ENCODE data around the gene TPSB2.

Gene TPSB2

GRCh38 chr16:1220098-1220728, 9.8 kb downstream of the TPSB2 start:
- Histone ChIP-seq H3K27ac (ENCODE audit: low read depth, low read length) (no peak overlapping the region), H3K36me3 (ENCODE audit: control insufficient read depth in 5 of 5, insufficient read depth in 5 of 5, low read length in 5 of 5) (no peaks in the 10 kb centered on the region)

DNA sequence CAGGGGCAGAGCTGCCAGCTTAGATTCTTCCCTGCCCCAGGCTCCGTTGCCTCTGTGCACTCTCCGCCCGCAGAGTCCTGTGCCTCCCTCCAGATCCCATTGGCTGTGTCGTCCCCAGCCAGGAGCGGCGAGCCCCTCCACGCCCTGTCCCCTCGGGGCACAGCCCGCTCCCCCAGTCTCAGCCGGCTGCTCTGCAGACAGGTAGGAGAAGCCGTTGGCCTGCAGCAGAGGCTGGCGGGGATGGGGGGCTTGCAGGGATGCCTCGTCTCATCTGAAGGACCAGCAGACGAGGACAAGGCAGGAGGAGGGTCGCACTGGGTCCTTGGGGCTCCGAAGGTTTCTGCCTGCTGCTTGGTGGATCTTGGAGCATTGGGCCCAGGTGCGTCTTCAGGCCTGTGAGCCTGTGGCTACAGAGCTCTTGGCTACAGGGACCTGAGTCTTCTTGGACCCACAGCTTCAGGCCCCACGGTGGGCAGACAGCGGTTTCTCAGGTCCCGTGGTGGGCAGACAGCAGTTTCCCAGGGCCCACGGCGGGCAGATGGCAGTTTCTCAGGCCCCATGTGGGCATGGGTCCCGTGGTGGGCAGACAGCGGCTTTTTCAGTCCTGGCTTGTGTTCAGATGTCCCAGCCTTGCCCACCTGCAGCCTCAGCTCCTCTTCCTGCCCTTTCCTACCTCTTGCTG, 10.9 kb downstream of the TPSB2 start:
- H3K36me3 ChIP-seq (ENCODE audit: control insufficient read depth in 5 of 5, insufficient read depth in 5 of 5, low read length in 5 of 5) = no peaks in the 10 kb centered on the region
- H3K9me3 ChIP-seq (ENCODE audit: control insufficient read depth in 5 of 5, low read length in 5 of 5) = no peaks in the 10 kb centered on the region
- H3K27me3 ChIP-seq (ENCODE audit: control insufficient read depth in 5 of 5, insufficient read depth in 4 of 5, low read length in 5 of 5) = peaks cover 0 to 20% (median 8%) of the 10 kb centered on the region in 5 donors
- H3K27ac ChIP-seq (ENCODE audit: low read depth, low read length) = no peak overlapping the region
- no peak overlapping the region for H3K9ac ChIP-seq (ENCODE audit: low read length in 5 of 5)
- H3K4me3 ChIP-seq (ENCODE audit: low read depth in 1 of 5, low read length in 5 of 5) = no peak overlapping the region
- H3K4me1 ChIP-seq (ENCODE audit: control insufficient read depth in 5 of 5, insufficient read depth in 5 of 5, low read length in 5 of 5) = no peaks in the 10 kb centered on the region

More at GRCh38 chr16:1220098-1220728, 9.8 kb downstream of the TPSB2 start:
- H3K9ac ChIP-seq (ENCODE audit: low read length in 5 of 5) = no peak overlapping the region
- H3K27me3 ChIP-seq (ENCODE audit: control insufficient read depth in 5 of 5, insufficient read depth in 4 of 5, low read length in 5 of 5) = peaks cover 0 to 20% (median 7%) of the 10 kb centered on the region in 5 donors
- no peaks in the 10 kb centered on the region for H3K9me3 ChIP-seq (ENCODE audit: control insufficient read depth in 5 of 5, low read length in 5 of 5)
- H3K4me1 ChIP-seq (ENCODE audit: control insufficient read depth in 5 of 5, insufficient read depth in 5 of 5, low read length in 5 of 5) = no peaks in the 10 kb centered on the region
- no peak overlapping the region for H3K4me3 ChIP-seq (ENCODE audit: low read depth in 1 of 5, low read length in 5 of 5)

- Histone ChIP-seq H3K36me3 (ENCODE audit: control insufficient read depth in 5 of 5, insufficient read depth in 5 of 5, low read length in 5 of 5) (no peaks in the 10 kb centered on the region), H3K27me3 (ENCODE audit: control insufficient read depth in 5 of 5, insufficient read depth in 4 of 5, low read length in 5 of 5) (peaks cover 0 to 17% (median 9%) of the 10 kb centered on the region in 5 donors), H3K27ac (ENCODE audit: low read depth, low read length) (no peak overlapping the region), H3K9me3 (ENCODE audit: control insufficient read depth in 5 of 5, low read length in 5 of 5) (no peaks in the 10 kb centered on the region), H3K4me1 (ENCODE audit: control insufficient read depth in 5 of 5, insufficient read depth in 5 of 5, low read length in 5 of 5) (no peaks in the 10 kb centered on the region), H3K4me3 (ENCODE audit: low read depth in 1 of 5, low read length in 5 of 5) (no peak overlapping the region), H3K9ac (ENCODE audit: low read length in 5 of 5) (no peak overlapping the region)
These were observed 11.7 kb downstream of the TPSB2 start for GRCh38 chr16:1218061-1218929.

GRCh38 chr16:1217526-1217925, 12.5 kb downstream of the TPSB2 start:
- Histone ChIP-seq H3K36me3 (ENCODE audit: control insufficient read depth in 5 of 5, insufficient read depth in 5 of 5, low read length in 5 of 5) (no peaks in the 10 kb centered on the region), H3K9ac (ENCODE audit: low read length in 5 of 5) (no peak overlapping the region), H3K9me3 (ENCODE audit: control insufficient read depth in 5 of 5, low read length in 5 of 5) (no peaks in the 10 kb centered on the region), H3K27ac (ENCODE audit: low read depth, low read length) (no peak overlapping the region), H3K4me3 (ENCODE audit: low read depth in 1 of 5, low read length in 5 of 5) (no peak overlapping the region), H3K4me1 (ENCODE audit: control insufficient read depth in 5 of 5, insufficient read depth in 5 of 5, low read length in 5 of 5) (no peaks in the 10 kb centered on the region), H3K27me3 (ENCODE audit: control insufficient read depth in 5 of 5, insufficient read depth in 4 of 5, low read length in 5 of 5) (peaks cover 0 to 14% (median 5%) of the 10 kb centered on the region in 5 donors)

- no peak overlapping the region for H3K9ac ChIP-seq (ENCODE audit: low read length in 5 of 5)
- no peak overlapping the region for H3K4me3 ChIP-seq (ENCODE audit: low read depth in 1 of 5, low read length in 5 of 5)
- no peak overlapping the region for H3K27ac ChIP-seq (ENCODE audit: low read depth, low read length)
- H3K27me3 ChIP-seq (ENCODE audit: control insufficient read depth in 5 of 5, insufficient read depth in 4 of 5, low read length in 5 of 5) = peaks cover 0 to 13% (median 2%) of the 10 kb centered on the region in 5 donors
- H3K9me3 ChIP-seq (ENCODE audit: control insufficient read depth in 5 of 5, low read length in 5 of 5) = no peaks in the 10 kb centered on the region
- no peaks in the 10 kb centered on the region for H3K4me1 ChIP-seq (ENCODE audit: control insufficient read depth in 5 of 5, insufficient read depth in 5 of 5, low read length in 5 of 5)
- no peaks in the 10 kb centered on the region for H3K36me3 ChIP-seq (ENCODE audit: control insufficient read depth in 5 of 5, insufficient read depth in 5 of 5, low read length in 5 of 5)
These were observed 13.1 kb downstream of the TPSB2 start for GRCh38 chr16:1216681-1217400.

DNA sequence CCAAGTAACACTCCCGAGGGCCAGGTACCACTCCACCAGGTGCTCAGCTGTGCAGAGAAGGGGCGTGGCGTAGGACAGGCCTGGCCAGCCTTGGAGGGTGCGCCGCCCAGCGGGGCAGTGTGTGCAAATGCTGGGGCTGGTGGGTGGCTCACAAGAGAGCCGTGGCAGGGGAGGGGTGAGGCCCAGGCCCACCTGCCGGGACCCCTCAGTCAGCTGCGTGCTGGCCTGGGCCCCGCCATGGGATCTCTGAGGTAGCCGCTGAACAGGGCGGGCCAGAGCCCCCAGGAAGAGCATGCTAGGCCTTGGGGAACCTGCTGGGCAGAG, 13.7 kb downstream of the TPSB2 start:
- H3K9me3 ChIP-seq (ENCODE audit: control insufficient read depth in 5 of 5, low read length in 5 of 5) = no peaks in the 10 kb centered on the region
- no peak overlapping the region for H3K9ac ChIP-seq (ENCODE audit: low read length in 5 of 5)
- H3K27me3 ChIP-seq (ENCODE audit: control insufficient read depth in 5 of 5, insufficient read depth in 4 of 5, low read length in 5 of 5) = peaks cover 0 to 13% (median 2%) of the 10 kb centered on the region in 5 donors
- no peaks in the 10 kb centered on the region for H3K36me3 ChIP-seq (ENCODE audit: control insufficient read depth in 5 of 5, insufficient read depth in 5 of 5, low read length in 5 of 5)
- no peak overlapping the region for H3K4me3 ChIP-seq (ENCODE audit: low read depth in 1 of 5, low read length in 5 of 5)
- H3K4me1 ChIP-seq (ENCODE audit: control insufficient read depth in 5 of 5, insufficient read depth in 5 of 5, low read length in 5 of 5) = no peaks in the 10 kb centered on the region
- H3K27ac ChIP-seq (ENCODE audit: low read depth, low read length) = no peak overlapping the region

GRCh38 chr16:1215574-1216295, 14.2 kb downstream of the TPSB2 start:
- Histone ChIP-seq H3K36me3 (ENCODE audit: control insufficient read depth in 5 of 5, insufficient read depth in 5 of 5, low read length in 5 of 5) (no peaks in the 10 kb centered on the region), H3K9ac (ENCODE audit: low read length in 5 of 5) (no peak overlapping the region), H3K4me1 (ENCODE audit: control insufficient read depth in 5 of 5, insufficient read depth in 5 of 5, low read length in 5 of 5) (no peaks in the 10 kb centered on the region), H3K27ac (ENCODE audit: low read depth, low read length) (no peak overlapping the region), H3K9me3 (ENCODE audit: control insufficient read depth in 5 of 5, low read length in 5 of 5) (no peaks in the 10 kb centered on the region), H3K27me3 (ENCODE audit: control insufficient read depth in 5 of 5, insufficient read depth in 4 of 5, low read length in 5 of 5) (peaks cover 0 to 13% (median 2%) of the 10 kb centered on the region in 5 donors), H3K4me3 (ENCODE audit: low read depth in 1 of 5, low read length in 5 of 5) (no peak overlapping the region)

DNA sequence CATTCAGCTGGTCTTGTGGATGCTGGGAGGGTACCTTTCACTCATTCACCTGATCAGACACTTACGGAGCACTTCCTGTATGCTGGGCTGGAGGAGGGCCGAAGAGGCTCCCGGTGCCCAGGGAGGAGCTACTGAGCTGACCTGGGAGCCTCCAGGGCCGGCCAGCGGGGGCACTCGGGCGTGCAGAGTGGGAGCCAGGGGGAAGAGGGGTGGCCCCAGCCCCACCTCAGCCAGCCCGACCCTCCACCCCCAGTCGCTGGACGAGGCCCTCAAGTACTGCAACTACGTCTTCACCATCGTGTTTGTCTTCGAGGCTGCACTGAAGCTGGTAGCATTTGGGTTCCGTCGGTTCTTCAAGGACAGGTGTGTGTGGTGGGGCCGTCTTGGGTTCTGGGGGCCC, 15.3 kb downstream of the TPSB2 start:
- Histone ChIP-seq H3K27ac (ENCODE audit: low read depth, low read length) (no peak overlapping the region), H3K4me1 (ENCODE audit: control insufficient read depth in 5 of 5, insufficient read depth in 5 of 5, low read length in 5 of 5) (no peaks in the 10 kb centered on the region), H3K9me3 (ENCODE audit: control insufficient read depth in 5 of 5, low read length in 5 of 5) (no peaks in the 10 kb centered on the region), H3K9ac (ENCODE audit: low read length in 5 of 5) (no peak overlapping the region), H3K27me3 (ENCODE audit: control insufficient read depth in 5 of 5, insufficient read depth in 4 of 5, low read length in 5 of 5) (peaks cover 0 to 13% (median 2%) of the 10 kb centered on the region in 5 donors), H3K36me3 (ENCODE audit: control insufficient read depth in 5 of 5, insufficient read depth in 5 of 5, low read length in 5 of 5) (no peaks in the 10 kb centered on the region), H3K4me3 (ENCODE audit: low read depth in 1 of 5, low read length in 5 of 5) (no peak overlapping the region)

GRCh38 chr16:1213796-1214372, 16.1 kb downstream of the TPSB2 start:
- Histone ChIP-seq H3K36me3 (ENCODE audit: control insufficient read depth in 5 of 5, insufficient read depth in 5 of 5, low read length in 5 of 5) (no peaks in the 10 kb centered on the region), H3K27me3 (ENCODE audit: control insufficient read depth in 5 of 5, insufficient read depth in 4 of 5, low read length in 5 of 5) (peaks cover 0 to 13% (median 2%) of the 10 kb centered on the region in 5 donors), H3K4me3 (ENCODE audit: low read depth in 1 of 5, low read length in 5 of 5) (no peak overlapping the region), H3K9ac (ENCODE audit: low read length in 5 of 5) (no peak overlapping the region), H3K9me3 (ENCODE audit: control insufficient read depth in 5 of 5, low read length in 5 of 5) (no peaks in the 10 kb centered on the region), H3K27ac (ENCODE audit: low read depth, low read length) (no peak overlapping the region), H3K4me1 (ENCODE audit: control insufficient read depth in 5 of 5, insufficient read depth in 5 of 5, low read length in 5 of 5) (no peaks in the 10 kb centered on the region)
